ENCODE measurements around the gene NUP107. TPM values are rescaled to one million over a fixed set of nuclear protein-coding genes. Genes with fewer than 3 reads are reported as not detected.

NUP107 gene
- total RNA-seq, 1 experiment from 2014 or later: 130 TPM

DNA sequence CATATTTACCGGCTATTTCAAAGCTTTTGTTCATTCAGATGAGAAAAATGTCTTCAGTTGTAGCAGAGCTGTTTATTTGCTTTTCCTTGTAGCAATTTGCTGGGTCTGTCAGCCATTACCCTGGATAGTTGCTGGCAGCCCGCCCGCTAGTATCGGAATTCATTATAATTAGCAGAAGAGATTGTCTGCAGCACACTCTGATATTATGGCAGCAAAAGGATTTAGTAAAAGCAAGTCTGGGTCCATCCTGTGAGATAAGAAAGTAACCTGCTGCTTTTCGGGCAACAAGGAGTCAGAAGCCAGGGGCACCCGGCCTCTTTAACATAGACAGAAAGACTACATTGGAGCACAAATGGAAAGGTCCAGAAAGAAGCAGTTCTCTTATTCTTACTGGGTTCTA lies 53.1 kb downstream of the NUP107 start:
- DNase-seq (ENCODE audit: low read depth): no peak

GRCh38 chr12:68743356-68743755 lies 56.6 kb downstream of the NUP107 start:
- DNase-seq (ENCODE audit: low read depth): no peak

DNA sequence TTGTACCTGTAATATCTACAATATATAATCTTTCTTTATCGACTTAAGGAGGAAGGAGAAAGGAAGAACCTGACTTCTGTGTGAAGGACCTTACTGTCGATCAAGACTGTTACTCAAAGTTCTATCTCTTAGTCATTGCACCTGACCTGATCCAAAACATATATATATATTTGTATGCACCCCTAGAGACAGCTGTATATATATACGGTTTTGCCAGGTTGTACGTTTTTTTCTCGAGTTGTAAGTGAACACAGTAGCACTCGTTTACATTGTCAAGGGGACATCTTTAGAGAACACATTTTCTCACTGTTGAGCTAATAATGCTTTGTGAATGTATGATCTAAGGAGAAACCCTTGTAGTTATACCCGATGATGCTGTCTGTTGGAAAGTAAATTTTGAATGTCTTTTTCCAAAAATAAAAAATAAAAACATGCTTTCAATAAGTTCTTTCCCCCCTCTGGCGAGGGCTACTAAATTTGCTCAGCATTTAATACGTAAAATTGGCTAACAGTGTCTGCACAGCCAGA lies 58.7 kb downstream of the NUP107 start:
- no peak for DNase-seq (ENCODE audit: low read depth)

GRCh38 chr12:68745904-68746571 lies 59.3 kb downstream of the NUP107 start, which contains the start of gene SLC35E3:
Gene SLC35E3 (plus strand): TSS chr12:68746176. CDS start chr12:68746378, 202 bp downstream.
- DNase-seq (ENCODE audit: low read depth): peak; percentile 88

- peak; percentile 71 for DNase-seq (ENCODE audit: low read depth)
These were observed 59.9 kb downstream of the NUP107 start for GRCh38 chr12:68746572-68747180.

DNA sequence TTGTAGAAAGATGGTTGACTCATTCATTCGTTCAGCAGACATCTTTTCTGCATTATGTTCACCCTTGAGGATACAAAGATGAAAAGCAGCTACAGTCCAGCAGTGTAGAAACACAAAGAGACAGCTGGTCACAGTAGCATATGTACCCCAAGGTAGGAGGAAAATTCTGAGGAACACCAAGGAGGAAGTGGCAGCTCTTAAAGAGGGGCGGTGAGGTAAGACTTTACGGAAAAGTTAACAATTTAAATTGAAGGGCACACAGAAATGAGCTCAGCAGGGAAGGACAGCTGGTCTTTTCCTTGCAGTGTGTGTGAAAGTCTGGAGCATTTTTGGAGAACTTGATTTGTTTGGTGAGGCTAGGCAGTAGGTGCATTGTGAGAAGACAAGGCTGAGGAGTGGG lies 62.7 kb downstream of the NUP107 start:
- no peak for DNase-seq (ENCODE audit: low read depth)

DNA sequence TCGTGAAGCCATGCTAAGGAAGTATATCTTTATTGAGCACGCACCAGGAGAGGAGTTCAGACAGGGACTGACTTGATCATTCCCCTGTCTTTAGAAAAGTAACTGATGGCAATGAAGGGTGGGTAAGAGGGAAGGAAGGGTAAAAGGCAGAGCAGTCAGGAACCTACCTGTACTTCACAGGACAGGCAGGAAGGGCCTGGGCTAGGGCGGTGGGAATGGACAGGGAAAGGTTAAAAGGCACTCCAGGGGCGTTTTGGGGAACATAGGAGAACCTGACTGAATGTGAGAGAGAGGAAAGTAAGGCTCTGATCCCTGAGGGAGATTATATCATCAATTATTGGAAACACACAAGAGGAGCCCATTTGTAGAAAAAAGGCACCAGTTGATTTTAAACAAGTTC lies 63.1 kb downstream of the NUP107 start:
- DNase-seq (ENCODE audit: low read depth): no peak

DNA sequence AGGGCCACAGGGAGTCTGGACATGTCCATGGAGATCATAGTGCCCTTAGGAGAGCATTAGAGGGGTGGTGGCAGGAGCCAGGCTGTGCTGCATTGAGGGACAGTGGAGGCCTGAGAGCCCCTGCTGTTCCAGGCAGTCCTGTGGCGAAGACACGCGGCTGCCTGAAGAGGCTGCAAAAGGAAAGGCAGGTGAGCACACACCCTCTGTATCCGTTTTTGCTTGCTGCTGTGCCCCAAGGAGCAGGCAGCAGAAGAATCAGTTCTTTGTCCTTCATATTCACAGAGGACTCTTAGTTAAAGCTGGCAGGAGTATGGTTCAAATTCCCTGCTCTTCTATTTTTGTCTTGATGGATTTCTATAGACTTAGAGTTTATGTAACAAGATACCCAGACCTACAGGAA lies 63.7 kb downstream of the NUP107 start:
- DNase-seq (ENCODE audit: low read depth): peak; percentile 0

- no peak for DNase-seq (ENCODE audit: low read depth)
These were observed 68.9 kb downstream of the NUP107 start for GRCh38 chr12:68755536-68756243.

DNA sequence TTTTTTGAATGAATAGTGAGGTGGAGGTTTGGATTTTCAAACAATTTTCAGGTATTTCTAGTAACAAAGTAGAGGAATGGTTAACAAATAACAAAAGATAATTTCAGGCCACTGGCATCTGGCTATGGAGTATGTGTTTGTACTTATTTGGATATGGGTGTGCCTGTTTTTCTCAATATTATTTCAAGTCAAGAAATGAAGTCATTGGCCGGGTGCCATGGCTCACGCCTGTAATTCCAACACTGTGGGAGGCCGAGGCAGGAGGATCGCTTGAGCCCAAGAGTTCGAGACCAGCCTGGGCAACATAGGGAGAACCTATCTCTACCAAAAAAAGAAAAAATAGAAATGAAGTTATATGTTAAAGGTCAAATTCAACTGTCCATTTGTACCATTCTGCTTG lies 73.1 kb downstream of the NUP107 start:
- no peak for DNase-seq (ENCODE audit: low read depth)

DNA sequence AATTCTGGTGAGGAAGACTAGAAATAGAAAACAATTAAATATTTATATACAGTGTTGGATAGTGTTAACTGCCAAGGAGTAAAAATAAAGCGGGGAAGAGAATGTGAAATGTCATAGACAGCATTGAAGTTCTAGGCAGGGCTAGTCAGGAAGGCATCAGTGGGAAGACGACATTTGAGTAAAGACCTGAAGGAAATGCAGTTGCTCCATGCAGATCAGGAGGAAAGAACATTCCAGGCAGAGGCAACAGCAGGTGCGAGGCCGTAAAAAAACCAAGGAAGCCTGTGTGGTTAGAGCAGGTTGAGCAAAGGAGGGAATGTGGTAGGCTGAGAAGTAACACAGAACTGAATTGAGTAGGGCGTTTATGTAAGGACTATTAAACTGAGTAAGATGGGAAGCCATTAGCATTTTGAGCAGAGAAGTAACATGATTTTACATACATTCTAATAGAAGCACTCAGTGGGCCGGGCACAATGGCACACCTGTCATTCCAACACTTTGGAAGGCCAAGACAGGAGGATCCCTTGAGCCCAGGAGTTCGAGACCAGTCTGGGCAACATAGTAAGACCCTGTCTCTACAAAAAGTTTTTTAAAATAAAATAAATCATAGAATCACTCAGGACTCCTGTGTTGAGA lies 74.1 kb downstream of the NUP107 start:
- no peak for DNase-seq (ENCODE audit: low read depth)

DNA sequence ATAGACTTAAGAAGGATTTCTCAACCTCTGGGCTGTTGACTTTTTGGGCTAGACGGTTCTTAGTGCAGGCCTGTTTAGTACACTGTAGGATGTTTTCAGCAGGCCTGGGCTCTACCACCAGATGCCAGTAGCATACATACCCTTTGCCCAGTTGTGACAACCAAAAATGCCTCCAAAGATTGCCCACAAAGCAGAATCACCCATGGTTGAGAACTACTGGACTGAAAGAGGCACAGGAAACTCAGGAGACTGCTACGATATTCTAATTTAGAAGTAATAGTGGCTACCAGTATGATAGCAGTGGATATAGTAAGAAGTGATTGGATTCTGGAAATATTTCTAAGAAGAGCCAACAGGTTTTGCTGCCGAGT lies 74.6 kb downstream of the NUP107 start:
- DNase-seq (ENCODE audit: low read depth): no peak

GRCh38 chr12:68761901-68762630 lies 75.3 kb downstream of the NUP107 start:
- no peak for DNase-seq (ENCODE audit: low read depth)

DNA sequence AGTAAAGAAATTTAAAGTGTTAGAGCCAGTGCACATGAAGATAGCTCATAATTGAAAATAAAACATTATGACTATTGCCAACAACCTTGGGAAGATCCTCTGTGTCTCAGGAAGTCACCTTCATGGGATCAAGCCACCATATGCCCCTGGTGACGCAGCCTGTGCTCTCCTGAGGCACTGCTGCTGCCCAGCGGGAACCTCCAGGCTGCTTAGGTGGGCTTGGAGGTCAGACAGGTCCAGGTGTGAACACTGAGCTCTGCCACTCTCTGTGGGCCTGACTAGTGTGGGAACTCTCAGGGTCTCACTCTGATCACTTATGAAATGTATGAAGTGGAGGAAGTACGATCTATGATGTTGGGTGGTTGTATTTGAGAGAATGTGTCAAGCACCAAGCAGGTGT lies 75.9 kb downstream of the NUP107 start:
- no peak for DNase-seq (ENCODE audit: low read depth)

- no peak for DNase-seq (ENCODE audit: low read depth)
These were observed 78.9 kb downstream of the NUP107 start for GRCh38 chr12:68765696-68766095.

DNA sequence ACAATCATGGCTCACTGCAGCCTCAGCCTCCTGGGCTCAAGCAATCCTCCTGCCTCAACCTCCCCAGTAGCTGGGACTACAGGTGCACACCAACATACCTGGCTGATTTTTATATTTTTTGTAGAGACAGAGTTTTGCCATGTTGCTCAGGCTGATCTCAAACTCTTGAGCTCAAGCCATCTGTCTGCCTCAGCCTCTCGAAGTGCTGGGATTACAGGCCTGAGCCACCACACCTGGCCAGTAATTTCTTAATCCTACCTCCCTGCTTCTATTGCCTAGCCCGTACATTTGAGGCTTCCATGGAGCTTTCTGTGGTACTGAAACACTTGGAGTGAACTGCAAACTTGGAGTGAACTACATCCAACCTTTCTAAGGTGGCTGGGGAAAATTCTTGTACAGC lies 79.9 kb downstream of the NUP107 start:
- no peak for DNase-seq (ENCODE audit: low read depth)

DNA sequence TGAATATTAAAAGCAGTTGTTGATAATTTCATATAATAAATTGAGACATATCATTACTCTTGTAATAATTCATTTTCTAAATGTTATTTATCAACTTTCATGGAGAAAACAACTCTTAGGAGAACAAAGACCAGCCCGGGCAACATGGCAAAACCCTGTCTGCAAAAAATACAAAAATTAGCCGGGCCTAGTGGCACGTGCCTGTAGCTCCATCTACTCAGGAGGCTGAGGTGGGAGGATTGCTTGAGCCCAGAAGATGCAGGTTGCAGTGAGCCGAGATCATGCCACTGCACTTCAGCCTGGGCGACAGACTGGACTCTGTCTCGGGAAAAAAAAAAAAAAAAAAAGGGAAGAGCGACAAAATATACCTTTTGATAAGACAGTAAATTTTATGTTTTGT lies 80.4 kb downstream of the NUP107 start:
- DNase-seq (ENCODE audit: low read depth): no peak

GRCh38 chr12:68768431-68768939 lies 81.7 kb downstream of the NUP107 start:
- no peak for DNase-seq (ENCODE audit: low read depth)

GRCh38 chr12:68769941-68770340 lies 83.2 kb downstream of the NUP107 start:
- no peak for DNase-seq (ENCODE audit: low read depth)

DNA sequence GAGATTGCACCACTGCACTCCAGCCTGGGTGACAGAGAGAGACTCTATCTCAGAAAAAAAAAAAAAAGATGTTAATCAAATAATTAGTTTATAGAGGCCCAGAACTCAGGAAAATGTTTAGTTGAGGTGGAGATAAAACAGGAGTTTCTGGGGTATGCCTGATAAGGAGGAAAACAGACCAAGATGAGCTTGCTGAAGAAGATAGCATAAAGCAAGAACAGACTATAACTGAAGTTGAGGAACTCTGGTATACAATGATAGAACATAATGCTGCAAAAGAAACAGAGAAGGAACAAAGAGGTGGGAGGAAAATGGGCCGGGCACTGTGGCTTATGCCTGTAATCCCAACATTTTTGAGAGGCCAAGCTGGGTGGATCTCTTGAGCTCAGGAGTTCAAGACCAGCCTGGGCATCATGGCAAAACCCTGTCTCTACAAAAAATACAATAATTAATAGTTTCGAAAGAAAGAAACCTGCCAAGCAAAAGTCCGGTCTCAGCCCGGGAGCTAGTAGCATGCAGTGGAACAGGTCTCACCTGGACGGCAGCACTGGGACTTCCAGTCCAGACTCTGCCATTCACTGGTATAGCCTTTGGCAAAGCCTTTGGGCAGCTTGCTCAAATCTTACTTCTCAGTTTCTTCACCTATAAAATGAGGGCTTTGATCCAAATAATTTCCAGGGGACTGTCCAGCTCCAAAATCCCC lies 84.6 kb downstream of the NUP107 start:
- no peak for DNase-seq (ENCODE audit: low read depth)

DNA sequence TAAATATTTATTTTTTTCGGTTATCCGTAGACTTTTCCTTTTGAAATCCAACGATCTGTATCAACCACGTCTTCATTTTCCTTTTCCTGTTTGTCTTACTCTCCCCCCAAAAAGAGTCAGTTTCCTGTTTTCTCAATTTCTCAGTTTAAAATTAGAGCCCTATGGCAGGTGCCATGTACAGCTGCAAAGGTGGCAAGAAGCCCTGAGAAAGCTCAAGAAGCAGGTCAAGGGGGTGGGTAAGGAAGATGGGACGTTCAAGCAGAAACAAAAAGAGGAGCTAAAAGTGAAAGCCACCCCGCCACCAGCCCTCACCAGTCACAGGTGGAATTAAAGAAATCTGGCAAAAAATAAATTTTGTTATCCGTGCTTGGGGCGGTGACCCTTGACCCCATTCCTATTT lies 85.9 kb downstream of the NUP107 start:
- DNase-seq (ENCODE audit: low read depth): no peak

Measured in RPMI7951 (cell line).